ENCODE measurements around the gene ARHGAP15.

ARHGAP15 gene

DNA sequence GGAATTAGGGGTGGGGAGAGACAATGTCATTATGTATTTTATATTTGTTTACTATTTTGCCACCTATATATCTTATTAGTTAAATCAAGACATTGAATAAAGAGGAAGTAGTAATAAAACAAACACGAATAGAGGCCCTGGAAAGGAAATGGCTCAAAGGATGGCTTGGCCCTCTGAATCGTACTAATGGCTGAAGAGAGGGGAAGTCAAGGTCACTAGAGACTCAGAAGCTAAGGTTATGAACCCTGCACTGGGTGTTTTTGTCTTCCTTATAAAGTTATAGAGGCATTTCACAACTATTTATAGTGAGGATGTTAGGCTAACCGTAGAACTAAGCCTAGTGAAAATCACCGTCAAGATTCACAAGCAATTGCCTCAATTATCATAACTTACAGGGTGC lies 685.9 kb downstream of the ARHGAP15 start:
- Histone ChIP-seq H3K36me3 (ENCODE audit: control insufficient read depth, low read length) (no peaks in the 10 kb centered on the region), H3K4me1 (ENCODE audit: control insufficient read depth, low read length) (peaks cover 11% of the 10 kb centered on the region), H3K4me2 (ENCODE audit: low read length) (no peak overlapping the region), H3K9me2 (replicated peaks; ENCODE audit: control insufficient read depth, low read length) (no peaks in the 10 kb centered on the region), H3K27ac (ENCODE audit: low read depth, low read length) (no peak overlapping the region), H3K4me3 (ENCODE audit: low read length) (no peak overlapping the region), H3K79me2 (ENCODE audit: control insufficient read depth, low read length) (no peaks in the 10 kb centered on the region), H3K9me3 (ENCODE audit: control insufficient read depth, insufficient read depth, low read length) (no peaks in the 10 kb centered on the region), H3K27me3 (ENCODE audit: control insufficient read depth, low read length) (no peaks in the 10 kb centered on the region), H3F3A (ENCODE audit: control insufficient read depth, insufficient read depth) (no peaks in the 10 kb centered on the region), H4K20me1 (ENCODE audit: control insufficient read depth, insufficient read depth, low read depth, low read length) (no peaks in the 10 kb centered on the region)
- TF ChIP-seq, protein P1, sequence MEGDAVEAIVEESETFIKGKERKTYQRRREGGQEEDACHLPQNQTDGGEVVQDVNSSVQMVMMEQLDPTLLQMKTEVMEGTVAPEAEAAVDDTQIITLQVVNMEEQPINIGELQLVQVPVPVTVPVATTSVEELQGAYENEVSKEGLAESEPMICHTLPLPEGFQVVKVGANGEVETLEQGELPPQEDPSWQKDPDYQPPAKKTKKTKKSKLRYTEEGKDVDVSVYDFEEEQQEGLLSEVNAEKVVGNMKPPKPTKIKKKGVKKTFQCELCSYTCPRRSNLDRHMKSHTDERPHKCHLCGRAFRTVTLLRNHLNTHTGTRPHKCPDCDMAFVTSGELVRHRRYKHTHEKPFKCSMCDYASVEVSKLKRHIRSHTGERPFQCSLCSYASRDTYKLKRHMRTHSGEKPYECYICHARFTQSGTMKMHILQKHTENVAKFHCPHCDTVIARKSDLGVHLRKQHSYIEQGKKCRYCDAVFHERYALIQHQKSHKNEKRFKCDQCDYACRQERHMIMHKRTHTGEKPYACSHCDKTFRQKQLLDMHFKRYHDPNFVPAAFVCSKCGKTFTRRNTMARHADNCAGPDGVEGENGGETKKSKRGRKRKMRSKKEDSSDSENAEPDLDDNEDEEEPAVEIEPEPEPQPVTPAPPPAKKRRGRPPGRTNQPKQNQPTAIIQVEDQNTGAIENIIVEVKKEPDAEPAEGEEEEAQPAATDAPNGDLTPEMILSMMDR (IDR thresholded peaks at IDR 0.05; ENCODE audit: low read depth, low read length, poor library complexity, severe bottlenecking): no peak
- no peak for TF ChIP-seq EZH2phosphoT487 (IDR thresholded peaks at IDR 0.05; ENCODE audit: borderline replicate concordance, low read length)

DNA sequence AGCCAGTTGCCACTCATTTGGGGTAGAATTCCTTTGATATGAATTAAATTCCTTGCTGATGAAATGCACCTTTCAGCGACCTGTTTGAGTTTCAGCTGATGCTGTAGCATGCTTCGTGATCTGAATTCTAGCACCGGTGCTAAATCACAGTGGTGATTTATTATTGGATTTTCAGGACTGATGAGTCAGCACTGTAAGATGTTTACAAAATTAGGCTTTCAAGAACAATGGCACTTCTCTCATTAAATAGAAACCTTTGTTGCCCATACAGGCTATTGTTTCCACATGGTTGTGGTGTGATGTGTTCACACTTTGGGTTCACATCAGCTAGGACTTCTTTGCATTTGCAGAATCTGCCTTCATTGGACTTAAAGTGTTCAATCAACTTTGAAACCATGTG lies 687.7 kb downstream of the ARHGAP15 start:
- Histone ChIP-seq H3K79me2 (ENCODE audit: control insufficient read depth, low read length) (no peaks in the 10 kb centered on the region), H3K36me3 (ENCODE audit: control insufficient read depth, low read length) (no peaks in the 10 kb centered on the region), H3K9me3 (ENCODE audit: control insufficient read depth, insufficient read depth, low read length) (no peaks in the 10 kb centered on the region), H3K27me3 (ENCODE audit: control insufficient read depth, low read length) (no peaks in the 10 kb centered on the region), H3K27ac (ENCODE audit: low read depth, low read length) (no peak overlapping the region), H3K4me1 (ENCODE audit: control insufficient read depth, low read length) (peaks cover 14% of the 10 kb centered on the region), H3K4me3 (ENCODE audit: low read length) (no peak overlapping the region), H3K9me2 (replicated peaks; ENCODE audit: control insufficient read depth, low read length) (no peaks in the 10 kb centered on the region), H3F3A (ENCODE audit: control insufficient read depth, insufficient read depth) (no peaks in the 10 kb centered on the region), H3K4me2 (ENCODE audit: low read length) (no peak overlapping the region), H4K20me1 (ENCODE audit: control insufficient read depth, insufficient read depth, low read depth, low read length) (no peaks in the 10 kb centered on the region)
- TF ChIP-seq, protein P1 (IDR thresholded peaks at IDR 0.05; ENCODE audit: low read depth, low read length, poor library complexity, severe bottlenecking): no peak
- TF ChIP-seq EZH2phosphoT487 (IDR thresholded peaks at IDR 0.05; ENCODE audit: borderline replicate concordance, low read length): no peak
